Astrocyte of the spinal cord (primary cell): ENCODE results near the gene MYOZ3.

Experiments
- DNase-seq: peaks from one replicate; pipeline ENCODE4 v3.0.0; 2011; ENCODE audit warnings: low read depth, low spot score
- H3K4me3 ChIP-seq: 2 replicates; pipeline ENCODE4 v1.5.1; 2011; ENCODE audit warnings: low read depth, mild to moderate bottlenecking, low read length, moderate library complexity
- CTCF ChIP-seq: IDR thresholded peaks from 2 replicates; pipeline ENCODE4 v1.5.1; 2012; ENCODE audit warnings: low read depth, mild to moderate bottlenecking, low read length, inconsistent platforms
- in situ Hi-C: cut with HindIII; loops from 2 replicates; pipeline ENCODE4 v1.10.0; 2017; ENCODE audit warnings: low sequenced_read_pairs

Gene MYOZ3

DNA sequence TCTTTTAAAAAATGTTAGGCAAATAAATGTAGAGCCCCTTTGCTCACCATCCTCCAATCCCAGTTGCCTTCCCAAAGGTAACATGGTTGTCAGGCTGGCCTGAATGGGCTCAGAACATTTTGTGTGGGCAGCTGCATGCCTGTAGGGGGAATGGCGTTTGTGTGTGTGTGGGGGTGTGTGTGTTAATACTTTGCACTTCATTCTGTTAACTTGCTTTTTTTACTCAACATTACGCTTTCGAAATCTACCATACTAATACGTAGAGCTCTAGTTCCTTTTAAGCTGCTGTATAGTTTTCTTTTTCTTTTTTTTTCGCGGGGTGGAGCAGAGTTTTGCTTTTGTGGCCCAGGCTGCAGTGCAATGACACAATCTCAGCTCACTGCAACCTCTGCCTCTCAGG lies 14.0 kb downstream of the MYOZ3 start:
- no peak for TF ChIP-seq CTCF
- no peak for DNase-seq
- H3K4me3 ChIP-seq: no peak overlapping the region
- in situ Hi-C loops: no loop called here

DNA sequence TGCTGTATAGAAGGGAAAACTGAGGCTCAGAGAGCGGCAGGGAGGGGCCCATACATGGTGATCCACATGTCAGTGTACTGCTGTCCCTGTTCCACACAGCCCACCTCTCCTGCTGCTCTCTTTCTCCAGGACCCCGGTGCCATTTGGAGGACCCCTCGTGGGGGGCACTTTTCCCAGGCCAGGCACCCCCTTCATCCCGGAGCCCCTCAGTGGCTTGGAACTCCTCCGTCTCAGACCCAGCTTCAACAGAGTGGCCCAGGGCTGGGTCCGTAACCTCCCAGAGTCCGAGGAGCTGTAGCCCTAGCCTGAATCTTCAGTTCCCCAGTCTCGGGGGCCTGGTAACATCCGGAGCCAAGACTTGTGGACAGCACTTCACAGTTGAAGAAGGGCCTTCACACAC lies 15.5 kb downstream of the MYOZ3 start:
- TF ChIP-seq CTCF: no peak
- in situ Hi-C loops: no loop called here
- H3K4me3 ChIP-seq: no peak overlapping the region
- no peak for DNase-seq

DNA sequence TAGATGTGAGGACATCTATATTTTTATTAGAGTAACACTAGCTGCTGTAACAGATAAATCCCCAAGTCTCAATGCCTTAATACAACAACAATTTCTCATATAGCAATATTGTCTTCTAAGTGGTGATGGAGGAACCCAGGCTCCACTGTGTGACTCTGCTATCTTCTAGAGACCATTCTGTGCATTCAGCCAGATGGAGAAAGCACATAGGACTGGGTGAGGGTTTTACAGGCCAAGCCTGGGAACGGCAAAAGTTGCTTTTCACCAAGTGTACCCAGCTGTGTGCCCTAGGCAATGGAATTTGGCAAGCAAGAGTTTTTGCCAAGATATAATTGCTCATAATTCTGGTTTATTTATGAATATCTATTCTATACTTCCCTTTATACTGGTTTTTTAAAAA lies 28.1 kb downstream of the MYOZ3 start:
- no peak for DNase-seq
- in situ Hi-C loops: no loop called here
- no peak overlapping the region for H3K4me3 ChIP-seq
- no peak for TF ChIP-seq CTCF

- no peak for DNase-seq
- in situ Hi-C loops: no loop called here
- no peak overlapping the region for H3K4me3 ChIP-seq
- TF ChIP-seq CTCF: no peak
These were observed 29.7 kb downstream of the MYOZ3 start for GRCh38 chr5:150690760-150691159.

- in situ Hi-C loops: no loop called here
- no peak overlapping the region for H3K4me3 ChIP-seq
- no peak for TF ChIP-seq CTCF
- no peak for DNase-seq
These were observed 31.2 kb downstream of the MYOZ3 start for GRCh38 chr5:150692276-150692675.

DNA sequence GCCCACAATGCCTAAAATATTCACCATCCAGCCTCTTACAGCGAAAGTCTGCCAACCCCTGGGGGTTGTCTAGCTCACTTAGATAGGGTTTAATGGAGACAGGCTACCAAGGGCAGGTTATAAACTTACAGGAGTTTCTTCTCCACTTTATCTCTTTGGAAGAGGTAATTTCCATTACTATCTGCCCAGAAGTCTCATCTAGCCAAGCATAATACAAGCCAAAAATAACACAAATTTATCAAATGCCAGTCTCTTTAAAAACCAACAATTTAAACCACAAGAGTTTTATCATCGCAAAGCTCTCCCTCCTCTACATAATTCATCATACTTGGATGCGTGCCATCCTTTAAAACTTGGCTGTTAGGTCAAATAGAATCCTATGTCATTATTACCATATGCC lies 33.6 kb downstream of the MYOZ3 start:
- no peak overlapping the region for H3K4me3 ChIP-seq
- no peak for TF ChIP-seq CTCF
- in situ Hi-C loops: no loop called here
- no peak for DNase-seq

GRCh38 chr5:150700246-150700593 lies 39.2 kb downstream of the MYOZ3 start:
- H3K4me3 ChIP-seq: peak overlapping the region; percentile 94
- DNase-seq: no peak
- in situ Hi-C loops: no loop called here
- TF ChIP-seq CTCF: no peak
